GM19240 (cell line): ENCODE data around the gene IL2RG.
A peak's percentile ranks its signal among the peaks of the same experiment; 100 is the strongest.

Experiments used
- DNase-seq: peaks from one replicate; pipeline ENCODE4 v3.0.0; 2011; ENCODE audit warnings: low spot score; ENCODE audit not compliant: insufficient read length

IL2RG gene

GRCh38 chrX:71111141-71111843 is at the start of gene IL2RG:
TSS of gene IL2RG (minus strand) at chrX:71111577. CDS start at chrX:71111539, 38 bp downstream.
- no peak for DNase-seq

- no peak for DNase-seq
Observed at GRCh38 chrX:71160475-71160874, 49.1 kb upstream of the IL2RG start.

GRCh38 chrX:71159335-71159734 is 48.0 kb upstream of the IL2RG start:
- no peak for DNase-seq

- DNase-seq = no peak
Observed at GRCh38 chrX:71158603-71159002, 47.2 kb upstream of the IL2RG start.

- no peak for DNase-seq
Observed at GRCh38 chrX:71154641-71155040, 43.3 kb upstream of the IL2RG start.

GRCh38 chrX:71154196-71154595 is 42.8 kb upstream of the IL2RG start:
- DNase-seq = no peak

- DNase-seq = no peak
Observed at GRCh38 chrX:71151366-71151765, 40.0 kb upstream of the IL2RG start.

- no peak for DNase-seq
Observed at GRCh38 chrX:71148278-71148663, 36.9 kb upstream of the IL2RG start.

- DNase-seq = no peak
Observed at GRCh38 chrX:71147496-71148277, 36.3 kb upstream of the IL2RG start.

GRCh38 chrX:71144651-71145050 is 33.3 kb upstream of the IL2RG start, which contains the start of gene NLGN3:
TSS of gene NLGN3 (plus strand) at chrX:71144841. CDS start at chrX:71147750, 2,909 bp downstream.
- DNase-seq = no peak

GRCh38 chrX:71143508-71143907 is 32.1 kb upstream of the IL2RG start:
- DNase-seq = no peak

GRCh38 chrX:71140440-71140839 is 29.1 kb upstream of the IL2RG start:
- no peak for DNase-seq

- no peak for DNase-seq
Observed at GRCh38 chrX:71131510-71131909, 20.1 kb upstream of the IL2RG start.

GRCh38 chrX:71128915-71129765 is 17.8 kb upstream of the IL2RG start:
- peak; percentile 72 for DNase-seq

GRCh38 chrX:71128166-71128833 is 16.9 kb upstream of the IL2RG start:
- no peak for DNase-seq

- DNase-seq = no peak
Observed at GRCh38 chrX:71118985-71119535, 7.7 kb upstream of the IL2RG start.

GRCh38 chrX:71118032-71118984 is 6.9 kb upstream of the IL2RG start, which contains the start of gene MED12:
TSS of gene MED12 (plus strand) at chrX:71118596. CDS start at chrX:71118755, 159 bp downstream.
- peak; percentile 55 for DNase-seq

- DNase-seq = no peak
Observed at GRCh38 chrX:71117358-71117757, 6.0 kb upstream of the IL2RG start.

- DNase-seq = no peak
Observed at GRCh38 chrX:71111921-71112431, 599 bp upstream of the IL2RG start.
